HCT116 (cell line): ENCODE data around the gene IL1R1. TPM values are rescaled to one million over a fixed set of nuclear protein-coding genes. Genes with fewer than 3 reads are reported as not detected.

Experiments used
- ATAC-seq: fragments of 200-7000 bp; cut with Tn5 transposase; 2 replicates; pipeline ENCODE4 v1.9.1; 2020; ENCODE audit warnings: mild to moderate bottlenecking, moderate library complexity
- BruUV-seq: library from RNA; stranded (reverse); fragments of 400-500 nt; replicated peaks from 2 replicates; lab custom pipeline; 2021; lab: Mats Ljungman, UMichigan
- CTCF ChIA-PET: fragments of 300-600 bp; sonication (Branson Sonifier 250); formaldehyde crosslinking; loops from one replicate; lab custom pipeline; 2021; ENCODE audit warnings: antibody characterized with exemption; lab: Charles Lee
- POLR2A ChIA-PET: fragments of 300-600, 350-600 bp; sonication (Branson Sonifier 250); formaldehyde crosslinking; loops from one replicate; lab custom pipeline; 2021; ENCODE audit warnings: antibody characterized with exemption; lab: Charles Lee
- RAD21 ChIA-PET, 2 experiments: fragments of 300-600 bp; sonication (Branson Sonifier 250); formaldehyde crosslinking; loops; one replicate each; lab custom pipeline; 2023; ENCODE audit warnings: low total read pairs in 2 of 2; ENCODE audit not compliant: uncharacterized antibody in 2 of 2, unreplicated experiment in 2 of 2, low non-redundant PET in 1 of 2; lab: Charles Lee
- DNase-seq: peaks from one replicate; pipeline ENCODE4 v3.0.0-alpha.2; 2010; ENCODE audit warnings: low read depth, low spot score
- H2AFZ ChIP-seq: fragments of 200-600 bp; shearing (Covaris generic), sonication (generic); 2 replicates; pipeline ENCODE4 v1.6.1; 2017; ENCODE audit warnings: low read depth, mixed run types, mixed read lengths, antibody characterized with exemption, low read length; ENCODE audit not compliant: poor library complexity, severe bottlenecking
- H3K27ac ChIP-seq: 2 replicates; pipeline ENCODE4 v1.5.1; 2012; ENCODE audit warnings: low read depth, low read length
- H3K27me3 ChIP-seq: fragments of 200-600 bp; sonication (generic); 2 replicates; pipeline ENCODE4 v1.6.1; 2016; ENCODE audit warnings: mixed run types, low read length, mixed read lengths; ENCODE audit not compliant: insufficient read depth
- H3K36me3 ChIP-seq, 2 experiments: fragments of 200-500 bp in 1 of 2; fragments of 200-600 bp in 1 of 2; sonication (Bioruptor generic) in 1 of 2; sonication (generic) in 1 of 2; 2 replicates each; pipeline versions ENCODE4 v1.5.1 to v1.6.1; 2014 to 2016; ENCODE audit warnings: low read length in 2 of 2, inconsistent platforms in 1 of 2, mixed read lengths in 1 of 2, mixed run types in 1 of 2; ENCODE audit not compliant: insufficient read depth in 2 of 2, control insufficient read depth in 1 of 2
- H3K4me1 ChIP-seq, 2 experiments: fragments of 200-600 bp in 1 of 2; sonication (generic) in 1 of 2; 2 replicates each; pipeline versions ENCODE4 v1.5.1 to v1.6.1; 2012 to 2017; ENCODE audit warnings: low read length in 2 of 2, inconsistent platforms in 1 of 2, mild to moderate bottlenecking in 1 of 2, mixed read lengths in 1 of 2, mixed run types in 1 of 2, moderate library complexity in 1 of 2; ENCODE audit not compliant: insufficient read depth in 2 of 2, control insufficient read depth in 1 of 2
- H3K4me2 ChIP-seq: fragments of 200-600 bp; sonication (generic); 2 replicates; pipeline ENCODE4 v1.6.1; 2017; ENCODE audit warnings: mixed run types, low read length, mixed read lengths
- H3K4me3 ChIP-seq, 2 experiments: fragments of 200-600 bp in 1 of 2; sonication (generic) in 1 of 2; replicated peaks in 1 of 2; 2 replicates each; pipeline ENCODE4 v1.5.1; 2011 to 2016; ENCODE audit warnings: low read length in 2 of 2, control low read depth in 1 of 2, low read depth in 1 of 2, mild to moderate bottlenecking in 1 of 2, mixed read lengths in 1 of 2, mixed run types in 1 of 2
- H3K79me2 ChIP-seq: fragments of 200-600 bp; sonication (generic); 2 replicates; pipeline ENCODE4 v1.6.1; 2017; ENCODE audit warnings: mild to moderate bottlenecking, mixed run types, low read length, moderate library complexity, mixed read lengths; ENCODE audit not compliant: insufficient read depth
- H3K9ac ChIP-seq: fragments of 200-600 bp; sonication (generic); 2 replicates; pipeline ENCODE4 v1.6.1; 2016; ENCODE audit warnings: low read length, mixed read lengths
- H3K9me2 ChIP-seq: fragments of 200-600 bp; sonication (generic), shearing (Covaris generic); 2 replicates; pipeline ENCODE4 v1.6.1; 2017; ENCODE audit warnings: mixed run types, mild to moderate bottlenecking, moderate library complexity; ENCODE audit not compliant: insufficient read depth
- H3K9me3 ChIP-seq, 2 experiments: fragments of 200-500 bp in 1 of 2; fragments of 200-600 bp in 1 of 2; sonication (Bioruptor generic) in 1 of 2; sonication (generic) in 1 of 2; 2 replicates each; pipeline ENCODE4 v1.6.1; 2014 to 2017; ENCODE audit warnings: low read length in 2 of 2, mixed read lengths in 2 of 2, inconsistent platforms in 1 of 2, low read depth in 1 of 2, mild to moderate bottlenecking in 1 of 2, mixed run types in 1 of 2, moderate library complexity in 1 of 2; ENCODE audit not compliant: control insufficient read depth in 1 of 2, insufficient read depth in 1 of 2
- H4K20me1 ChIP-seq: fragments of 200-600 bp; sonication (generic), shearing (Covaris generic); 2 replicates; pipeline ENCODE4 v1.6.1; 2017; ENCODE audit warnings: mixed run types, mild to moderate bottlenecking, moderate library complexity; ENCODE audit not compliant: insufficient read depth
- CBX3 ChIP-seq: IDR thresholded peaks from 2 replicates; pipeline ENCODE4 v1.6.1; 2012; ENCODE audit warnings: low read depth
- CTCF ChIP-seq, 3 experiments: fragments of 200-600 bp in 1 of 3; sonication (generic) in 1 of 3; IDR thresholded peaks in 2 of 3; conservative IDR thresholded peaks in 1 of 3; 2 replicates each; pipeline ENCODE4 v1.5.1; 2012 to 2017; ENCODE audit warnings: low read depth in 2 of 3, low read length in 2 of 3, antibody characterized with exemption in 1 of 3, borderline replicate concordance in 1 of 3, control low read depth in 1 of 3, mild to moderate bottlenecking in 1 of 3, mixed read lengths in 1 of 3, mixed run types in 1 of 3, moderate library complexity in 1 of 3; ENCODE audit not compliant: insufficient read depth in 1 of 3
- REST ChIP-seq: IDR thresholded peaks from 2 replicates; pipeline ENCODE4 v1.6.1; 2012; ENCODE audit warnings: low read depth
- SP1 ChIP-seq: IDR thresholded peaks from 2 replicates; pipeline ENCODE4 v1.6.1; 2012; ENCODE audit warnings: low read depth
- TCF7L2 ChIP-seq: IDR thresholded peaks from 2 replicates; pipeline ENCODE4 v1.7.0; 2011; ENCODE audit warnings: borderline replicate concordance, inconsistent platforms; ENCODE audit not compliant: insufficient read depth, insufficient read length; ENCODE audit errors: extremely low read depth
- intact Hi-C: fragments of 100-400 bp; cut with micrococcal nuclease; formaldehyde crosslinking; loops from 2 replicates; pipeline ENCODE4 v1.10.0; 2022
- total RNA-seq: library from RNA; stranded (reverse); gene quantifications from one replicate; pipeline ENCODE4 v1.2.1, GENCODE V29; 2021; ENCODE audit not compliant: unreplicated experiment

The IL1R1 gene
- total RNA-seq, 1 experiment from 2014 or later: 5.3 TPM

- no peak overlapping the region for H2AFZ ChIP-seq
- H3K9me2 ChIP-seq: no peaks in the 10 kb centered on the region
- H3K4me2 ChIP-seq: no peak overlapping the region
- no peaks in the 10 kb centered on the region for H3K27me3 ChIP-seq
- no TSS peak for BruUV-seq
- no peaks in the 10 kb centered on the region for H3K9me3 ChIP-seq
- ChIA-PET RAD21 (no interaction called here), CTCF (no interaction called here), POLR2A (interaction anchor here (1.0 kb wide), 1 partner anchor 13 kb away, joined by 3 read pairs; no protein-coding TSS in a partner anchor)
- H4K20me1 ChIP-seq: no peaks in the 10 kb centered on the region
- intact Hi-C loops: no loop called here
- no peaks in the 10 kb centered on the region for H3K79me2 ChIP-seq
- no peak overlapping the region for H3K9ac ChIP-seq
- TF ChIP-seq SP1: no peak
- TF ChIP-seq CTCF (IDR thresholded peaks at IDR 0.05 in 2 of 3, conservative IDR thresholded peaks at IDR 0.05 in 1 of 3; ENCODE audit: borderline replicate concordance in 1 of 3, insufficient read depth in 1 of 3, low read depth in 2 of 3, low read length in 2 of 3): no peak
- no peak for TF ChIP-seq CBX3
- no peak overlapping the region for H3K27ac ChIP-seq
- no peaks in the 10 kb centered on the region for H3K36me3 ChIP-seq
- ATAC-seq: no peak
- no peak for DNase-seq
- H3K4me3 ChIP-seq: no peak overlapping the region
- H3K4me1 ChIP-seq: no peaks in the 10 kb centered on the region
These were observed 22.3 kb upstream of the IL1R1 start for GRCh38 chr2:102120261-102120660.

DNA sequence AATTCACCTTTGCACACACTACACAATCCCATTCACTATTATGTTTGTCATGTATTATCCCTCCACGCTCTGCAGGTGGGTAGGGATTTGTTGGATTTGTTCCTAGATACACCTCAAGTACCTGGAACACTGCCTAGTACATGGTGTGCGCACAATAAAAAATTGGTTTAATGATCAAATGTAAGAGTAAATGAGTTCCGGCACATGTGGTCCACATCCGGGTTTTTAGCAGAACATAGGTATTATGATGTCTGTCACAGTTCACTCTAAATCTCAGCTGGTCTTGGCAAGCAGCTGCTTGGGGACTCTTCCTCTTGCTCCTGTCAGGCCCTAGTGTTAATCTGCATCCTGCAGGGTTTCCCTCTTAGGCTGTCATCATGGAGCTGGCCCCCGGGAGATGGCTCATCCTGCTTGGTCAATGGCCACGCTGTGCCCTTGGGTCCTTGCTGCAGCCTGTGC lies 21.8 kb upstream of the IL1R1 start:
- Histone ChIP-seq H3K79me2 (no peaks in the 10 kb centered on the region), H2AFZ (no peak overlapping the region), H3K27me3 (no peaks in the 10 kb centered on the region), H3K4me3 (no peak overlapping the region), H3K4me1 (no peaks in the 10 kb centered on the region), H3K36me3 (no peaks in the 10 kb centered on the region), H4K20me1 (no peaks in the 10 kb centered on the region), H3K9me2 (no peaks in the 10 kb centered on the region), H3K27ac (no peak overlapping the region), H3K9me3 (no peaks in the 10 kb centered on the region), H3K4me2 (no peak overlapping the region), H3K9ac (no peak overlapping the region)
- TF ChIP-seq REST (no peak), TCF7L2 (no peak), SP1 (no peak)
- CTCF ChIA-PET: no interaction called here
- intact Hi-C loops: no loop called here
- no TSS peak for BruUV-seq
- POLR2A ChIA-PET: interaction anchor here (1.0 kb wide), 1 partner anchor 13 kb away, joined by 3 read pairs; no protein-coding TSS in a partner anchor
- DNase-seq (no peak), ATAC-seq (no peak)
- RAD21 ChIA-PET: no interaction called here
